GM12878 (cell line): ENCODE results near the gene LY9. TPM values are rescaled to one million over a fixed set of nuclear protein-coding genes. Genes with fewer than 3 reads are reported as not detected.

Experiments used
- BCL11A ChIP-seq: IDR thresholded peaks from 2 replicates; pipeline ENCODE4 v1.6.1; 2011; ENCODE audit warnings: low read depth, low read length
- DPF2 ChIP-seq: fragments of 450-650 bp; IDR thresholded peaks from 2 replicates; pipeline ENCODE4 v1.6.1; 2017; ENCODE audit warnings: mild to moderate bottlenecking
- GATAD2B ChIP-seq: fragments of 450-650 bp; conservative IDR thresholded peaks from 2 replicates; pipeline ENCODE4 v1.6.1; 2017; ENCODE audit warnings: low read depth, mild to moderate bottlenecking, moderate library complexity
- IKZF2 ChIP-seq, 2 experiments: fragments of 450-650 bp; IDR thresholded peaks; 2 replicates each; pipeline ENCODE4 v1.6.1; 2017; ENCODE audit warnings: mild to moderate bottlenecking in 2 of 2, moderate library complexity in 2 of 2
- JUNB ChIP-seq: IDR thresholded peaks from 2 replicates; pipeline ENCODE4 v1.6.1; 2016; ENCODE audit warnings: antibody characterized with exemption, mild to moderate bottlenecking
- MEF2B ChIP-seq: fragments of 450-650 bp; IDR thresholded peaks from 2 replicates; pipeline ENCODE4 v1.6.1; 2018; ENCODE audit warnings: mild to moderate bottlenecking, moderate library complexity; ENCODE audit not compliant: partially characterized antibody, poor library complexity, severe bottlenecking
- MLLT1 ChIP-seq: fragments of 450-650 bp; IDR thresholded peaks from 2 replicates; pipeline ENCODE4 v1.6.1; 2016; ENCODE audit warnings: mild to moderate bottlenecking
- NFYB ChIP-seq: IDR thresholded peaks from 2 replicates; pipeline ENCODE4 v1.6.1; 2011; ENCODE audit warnings: low read depth, mild to moderate bottlenecking, low read length, improper control_type of control experiment, moderate library complexity; ENCODE audit not compliant: insufficient read depth
- NR2F1 ChIP-seq: fragments of 450-650 bp; conservative IDR thresholded peaks from 2 replicates; pipeline ENCODE4 v1.6.1; 2017; ENCODE audit warnings: mild to moderate bottlenecking
- RCOR1 ChIP-seq: conservative IDR thresholded peaks from 2 replicates; pipeline ENCODE4 v1.6.1; 2012; ENCODE audit warnings: low read depth, low read length, improper control_type of control experiment
- RELA ChIP-seq: fragments of 450-650 bp; IDR thresholded peaks from 2 replicates; pipeline ENCODE4 v1.8.0; 2014; ENCODE audit warnings: borderline replicate concordance; ENCODE audit not compliant: partially characterized antibody
- RELB ChIP-seq: fragments of 450-650 bp; IDR thresholded peaks from 2 replicates; pipeline ENCODE4 v1.6.1; 2017; ENCODE audit warnings: low read depth, mild to moderate bottlenecking, moderate library complexity
- SMAD1 ChIP-seq: fragments of 450-650 bp; IDR thresholded peaks from 2 replicates; pipeline ENCODE4 v1.6.1; 2018; ENCODE audit warnings: mild to moderate bottlenecking, low read depth; ENCODE audit not compliant: partially characterized antibody
- SRF ChIP-seq, 2 experiments: IDR thresholded peaks; 2 replicates each; pipeline ENCODE4 v1.6.1; 2011; ENCODE audit warnings: low read depth in 2 of 2, low read length in 2 of 2, mild to moderate bottlenecking in 1 of 2, moderate library complexity in 1 of 2
- TAF1 ChIP-seq: IDR thresholded peaks from 2 replicates; pipeline ENCODE4 v1.6.1; 2011; ENCODE audit warnings: mild to moderate bottlenecking, low read depth, low read length, borderline replicate concordance
- TARDBP ChIP-seq: IDR thresholded peaks from 2 replicates; pipeline ENCODE4 v1.6.1; 2016; ENCODE audit warnings: borderline replicate concordance
- TCF12 ChIP-seq: IDR thresholded peaks from 2 replicates; pipeline ENCODE4 v1.6.1; 2011; ENCODE audit warnings: low read depth, mild to moderate bottlenecking, low read length
- ZNF24 ChIP-seq: fragments of 450-650 bp; IDR thresholded peaks from 2 replicates; pipeline ENCODE4 v1.6.1; 2017; ENCODE audit warnings: antibody characterized with exemption, mild to moderate bottlenecking
- ZNF592 ChIP-seq: fragments of 450-650 bp; IDR thresholded peaks from 2 replicates; pipeline ENCODE4 v1.6.1; 2017; ENCODE audit warnings: mild to moderate bottlenecking, moderate library complexity
- ZSCAN29 ChIP-seq: fragments of 450-650 bp; IDR thresholded peaks from 2 replicates; pipeline ENCODE4 v1.6.1; 2017; ENCODE audit warnings: mild to moderate bottlenecking, moderate library complexity
- polyA plus RNA-seq, 11 experiments: library from polyadenylated mRNA; depleted of rRNA in 4 of 11; unstranded in 6 of 11; stranded (reverse) in 5 of 11; fragments of >200 nt; fragmentation: Nextera tagmentation in 4 of 11; fragmentation: Illumina TruSeq in 1 of 11; extraction: Ambion mirVana in 4 of 11; extraction: Trizol in 1 of 11; gene quantifications; 1 replicate in 1 of 11; 2 replicates in 10 of 11; pipeline versions ENCODE4 v1.2.1 to v1.2.3, GENCODE V29; 2011 to 2016; ENCODE audit warnings: inconsistent platforms in 2 of 11, missing spikeins in 2 of 11, low read depth in 1 of 11
- total RNA-seq, 4 experiments: library from RNA; depleted of rRNA in 3 of 4; stranded (reverse); fragments of >200 nt in 3 of 4; fragmentation: Illumina TruSeq in 1 of 4; extraction: Trizol in 1 of 4; gene quantifications; 2 replicates each; pipeline versions ENCODE4 v1.2.1 to v1.2.3, GENCODE V29; 2013 to 2021

Gene LY9
- total and polyA plus RNA-seq, 10 of the 15 experiments (the other 5 are each of a cell fraction or from before 2014, with no cell fraction given): 2.7 to 12.5 (median 9.0) TPM

- TF ChIP-seq MLLT1: peak; percentile 68
- peak; percentile 29 for TF ChIP-seq SMAD1
- peak; percentile 64 for TF ChIP-seq RELB
- no peak for TF ChIP-seq NFYB
- TF ChIP-seq TCF12: peak; percentile 65; the same call in 1 of the 2 replicates
- TF ChIP-seq IKZF2 (IDR thresholded peaks at IDR 0.05): peak; percentile 71 to 80; a peak in 2 of 4 replicates
- peak; percentile 74 for TF ChIP-seq RELA
- peak; percentile 44; the same call in 1 of the 2 replicates for TF ChIP-seq GATAD2B
- peak; percentile 62 for TF ChIP-seq DPF2
- TF ChIP-seq ZNF592: no peak
- 0 out of 2 replicates have a peak, but pooled peaks have one; percentile 17 for TF ChIP-seq NR2F1
- peak; percentile 67 for TF ChIP-seq MEF2B
- no peak for TF ChIP-seq SRF (IDR thresholded peaks at IDR 0.05; ENCODE audit: low read depth in 2 of 2, low read length in 2 of 2)
- TF ChIP-seq ZSCAN29: no peak
- no peak for TF ChIP-seq TAF1
- TF ChIP-seq ZNF24: no peak
- 0 out of 2 replicates have a peak, but pooled peaks have one; percentile 56 for TF ChIP-seq RCOR1
- no peak for TF ChIP-seq JUNB
- TF ChIP-seq BCL11A: peak; percentile 50; the same call in 1 of the 2 replicates
- no peak for TF ChIP-seq TARDBP
Measured at GRCh38 chr1:160862203-160863060, 66.5 kb downstream of the LY9 start, which contains the start of gene CD244 (continued).
